ENCODE measurements around the gene NFKBIE. TPM values are rescaled to one million over a fixed set of nuclear protein-coding genes. Genes with fewer than 3 reads are reported as not detected.

The NFKBIE gene
- total and polyA plus RNA-seq, 9 of the 15 experiments (the other 6 are each of a cell fraction or from before 2014, with no cell fraction given) = 2.1 to 16.4 (median 11.7) TPM

- TF ChIP-seq ZNF639 (CRISPR knock-in tag; conservative IDR thresholded peaks at IDR 0.05 in 1 of 2, IDR thresholded peaks at IDR 0.05 in 1 of 2) (peak in 1 of 2 experiments; percentile 89; a peak in 2 of 4 replicates), ZNF217 (CRISPR knock-in tag; IDR thresholded peaks at IDR 0.05) (no peak), FOXA3 (CRISPR knock-in tag; conservative IDR thresholded peaks at IDR 0.05 in 1 of 2, IDR thresholded peaks at IDR 0.05 in 1 of 2) (0 out of 4 replicates have a peak, but pooled peaks of 1 of the 2 experiments have one; percentile 47), CAMTA2 (CRISPR knock-in tag; conservative IDR thresholded peaks at IDR 0.05) (no peak), NCOA2 (IDR thresholded peaks at IDR 0.05; ENCODE audit: partially characterized antibody in 2 of 2) (no peak), ELF2 (CRISPR knock-in tag; IDR thresholded peaks at IDR 0.05) (peak; percentile 29), SRF (CRISPR knock-in tag; IDR thresholded peaks at IDR 0.05) (no peak), BDP1 (IDR thresholded peaks at IDR 0.05; ENCODE audit: insufficient read depth, insufficient read length) (no peak), MAZ (CRISPR knock-in tag; conservative IDR thresholded peaks at IDR 0.05 in 1 of 2, IDR thresholded peaks at IDR 0.05 in 1 of 2) (peak; percentile 97 to 99), CHD2 (IDR thresholded peaks at IDR 0.05; ENCODE audit: low read depth, low read length) (no peak), NCOA1 (IDR thresholded peaks at IDR 0.05; ENCODE audit: low read depth) (no peak), ZNF175 (CRISPR knock-in tag; IDR thresholded peaks at IDR 0.05; ENCODE audit: low read depth) (peak; percentile 21; the same call in 1 of the 2 replicates), SMARCC2 (IDR thresholded peaks at IDR 0.05; ENCODE audit: low read depth) (no peak), GMEB1 (CRISPR knock-in tag; IDR thresholded peaks at IDR 0.05) (no peak; the same call in 1 of the 2 replicates), ZNF12 (CRISPR knock-in tag; IDR thresholded peaks at IDR 0.05) (no peak), POLR3G (IDR thresholded peaks at IDR 0.05; ENCODE audit: extremely low read depth, insufficient read length, insufficient replicate concordance) (no peak), CLOCK (CRISPR knock-in tag; IDR thresholded peaks at IDR 0.05; ENCODE audit: borderline replicate concordance) (peak; percentile 93), HNRNPK (IDR thresholded peaks at IDR 0.05; ENCODE audit: low read depth, low read length, poor library complexity, severe bottlenecking) (no peak), MEF2A (IDR thresholded peaks at IDR 0.05; ENCODE audit: control insufficient read depth, low read depth, low read length) (no peak), KAT2B (IDR thresholded peaks at IDR 0.05; ENCODE audit: low read depth, low read length) (no peak), ZNF146 (CRISPR knock-in tag; IDR thresholded peaks at IDR 0.05; ENCODE audit: unreplicated experiment) (peak; percentile 6)
Measured at GRCh38 chr6:44257025-44257752, 8.2 kb downstream of the NFKBIE start, which contains the start of gene SLC35B2 (continued).
